Testis (tissue), 2 donors: ENCODE results near the gene RNASE8.

Experiments used
- CTCF ChIP-seq, 3 experiments: fragments of 450-650 bp in 2 of 3; fragments of 200-600 bp in 1 of 3; sonication (generic) in 1 of 3; IDR thresholded peaks; one replicate each; pipeline ENCODE4 v1.5.1; 2016 to 2019; ENCODE audit warnings: antibody characterized with exemption in 3 of 3, mild to moderate bottlenecking in 2 of 3, moderate library complexity in 1 of 3
- POLR2A ChIP-seq: fragments of 450-650 bp; IDR thresholded peaks from one replicate; pipeline ENCODE4 v1.6.1; 2017; ENCODE audit warnings: antibody characterized with exemption, mild to moderate bottlenecking, moderate library complexity

GRCh38 chr14:21095430-21096205, 38.0 kb downstream of the RNASE8 start:
- TF ChIP-seq CTCF (IDR thresholded peaks at IDR 0.05), result no peak
- no peak for TF ChIP-seq POLR2A
